NCI-H2029 treated with DMSO at 0.1 percent for 48 hours (cell line): Measurements from ENCODE around the gene ABR.
"Not testable (repeated sequence)": the region's sequence is repeated elsewhere in the genome, so short reads cannot be mapped to it uniquely, and the experiment has no call there.

Experiments
- DNase-seq: peaks from one replicate; lab custom pipeline; 2025; lab: John Stamatoyannopoulos, UW

The ABR gene

GRCh38 chr17:1047879-1048470, 131.8 kb downstream of the ABR start:
- DNase-seq = no peak

- DNase-seq = no peak
Measured at GRCh38 chr17:1047177-1047878, 132.5 kb downstream of the ABR start.

- DNase-seq = no peak
Measured at GRCh38 chr17:1045456-1045855, 134.3 kb downstream of the ABR start.

GRCh38 chr17:1044387-1045009, 135.3 kb downstream of the ABR start:
- not testable (repeated sequence) for DNase-seq

GRCh38 chr17:1043601-1044251, 136.1 kb downstream of the ABR start:
- DNase-seq = no peak

- DNase-seq = no peak
Measured at GRCh38 chr17:1042486-1042885, 137.3 kb downstream of the ABR start.

GRCh38 chr17:1041746-1042145, 138.0 kb downstream of the ABR start:
- no peak for DNase-seq

GRCh38 chr17:1040216-1040600, 139.6 kb downstream of the ABR start:
- DNase-seq = no peak

GRCh38 chr17:1039511-1040215, 140.1 kb downstream of the ABR start:
- no peak for DNase-seq

- DNase-seq = no peak
Measured at GRCh38 chr17:1039123-1039507, 140.7 kb downstream of the ABR start.

- DNase-seq = no peak
Measured at GRCh38 chr17:1038459-1039122, 141.2 kb downstream of the ABR start.

GRCh38 chr17:1037238-1037879, 142.4 kb downstream of the ABR start:
- DNase-seq = no peak

GRCh38 chr17:1036845-1037237, 142.9 kb downstream of the ABR start:
- DNase-seq = no peak

- DNase-seq = no peak
Measured at GRCh38 chr17:1036171-1036844, 143.5 kb downstream of the ABR start.

GRCh38 chr17:1035546-1036170, 144.1 kb downstream of the ABR start:
- no peak for DNase-seq

GRCh38 chr17:1034652-1035210, 145.1 kb downstream of the ABR start:
- DNase-seq = no peak

GRCh38 chr17:1033503-1033902, 146.3 kb downstream of the ABR start:
- no peak for DNase-seq

GRCh38 chr17:1032391-1032790, 147.4 kb downstream of the ABR start:
- no peak for DNase-seq

GRCh38 chr17:1031711-1032110, 148.1 kb downstream of the ABR start:
- no peak for DNase-seq
